SK-N-SH (cell line): ENCODE measurements around the gene CDC25A. TPM values are rescaled to one million over a fixed set of nuclear protein-coding genes. Genes with fewer than 3 reads are reported as not detected.

Source experiments
- CTCF ChIA-PET: fragments of 300-600, 350-600 bp; formaldehyde crosslinking; extraction: SDS; loops from one replicate; lab custom pipeline; 2021; lab: Yijun Ruan, JAX
- POLR2A ChIA-PET: fragments of 350-600 bp; sonication (Branson Sonifier 250); formaldehyde crosslinking; extraction: SDS; loops from one replicate; lab custom pipeline; 2020; ENCODE audit warnings: antibody characterized with exemption, inconsistent platforms; lab: Yijun Ruan, JAX
- DNase-seq: peaks from one replicate; pipeline ENCODE4 v3.0.0; 2012
- H2AFZ ChIP-seq: fragments of 200-600 bp; sonication (generic); 2 replicates; pipeline ENCODE4 v1.8.1; 2016; ENCODE audit warnings: antibody characterized with exemption, mild to moderate bottlenecking, low read depth
- H3F3A ChIP-seq: fragments of 200-600 bp; sonication (generic); replicated peaks from 2 replicates; pipeline ENCODE3; 2016; ENCODE audit warnings: antibody characterized with exemption, mild to moderate bottlenecking; ENCODE audit not compliant: insufficient read depth
- H3K27ac ChIP-seq, 2 experiments: fragments of 200-500 bp in 1 of 2; fragments of 200-600 bp in 1 of 2; sonication (Bioruptor generic) in 1 of 2; sonication (generic), shearing (Covaris generic) in 1 of 2; 2 replicates each; pipeline versions ENCODE4 v1.5.1 to v1.6.1; 2014 to 2016; ENCODE audit warnings: low read depth in 2 of 2, inconsistent platforms in 1 of 2, low read length in 1 of 2, mild to moderate bottlenecking in 1 of 2, mixed read lengths in 1 of 2
- H3K27me3 ChIP-seq: fragments of 200-600 bp; sonication (generic), shearing (Covaris generic); 2 replicates; pipeline ENCODE4 v1.6.1; 2016; ENCODE audit warnings: mixed run types; ENCODE audit not compliant: insufficient read depth
- H3K36me3 ChIP-seq, 2 experiments: fragments of 200-500 bp in 1 of 2; fragments of 200-600 bp in 1 of 2; sonication (Bioruptor generic) in 1 of 2; sonication (generic) in 1 of 2; replicated peaks in 1 of 2; 2 replicates each; pipeline versions ENCODE3 to v1.5.1; 2014 to 2016; ENCODE audit warnings: low read length in 1 of 2, mild to moderate bottlenecking in 1 of 2; ENCODE audit not compliant: insufficient read depth in 2 of 2, control insufficient read depth in 1 of 2
- H3K4me1 ChIP-seq, 2 experiments: fragments of 200-500 bp in 1 of 2; fragments of 200-600 bp in 1 of 2; sonication (Bioruptor generic) in 1 of 2; sonication (generic), shearing (Covaris generic) in 1 of 2; 2 replicates each; pipeline versions ENCODE4 v1.5.1 to v1.6.1; 2014 to 2016; ENCODE audit warnings: low read depth in 1 of 2, low read length in 1 of 2, mixed run types in 1 of 2; ENCODE audit not compliant: insufficient read depth in 2 of 2, control insufficient read depth in 1 of 2
- H3K4me2 ChIP-seq: fragments of 200-600 bp; sonication (generic), shearing (Covaris generic); 2 replicates; pipeline ENCODE4 v1.6.1; 2017; ENCODE audit warnings: mixed run types
- H3K4me3 ChIP-seq, 2 experiments: fragments of 200-500 bp in 1 of 2; fragments of 200-600 bp in 1 of 2; sonication (Bioruptor generic) in 1 of 2; sonication (generic), shearing (Covaris generic) in 1 of 2; 2 replicates each; pipeline versions ENCODE4 v1.5.1 to v1.8.1; 2014 to 2016; ENCODE audit warnings: low read depth in 2 of 2, inconsistent platforms in 1 of 2, low read length in 1 of 2, mild to moderate bottlenecking in 1 of 2, mixed read lengths in 1 of 2, moderate library complexity in 1 of 2
- H3K79me2 ChIP-seq: fragments of 200-600 bp; sonication (generic); 2 replicates; pipeline ENCODE4 v1.8.1; 2017; ENCODE audit warnings: mild to moderate bottlenecking; ENCODE audit not compliant: insufficient read depth
- H3K9ac ChIP-seq: fragments of 200-600 bp; sonication (generic); 2 replicates; pipeline ENCODE4 v1.6.1; 2017; ENCODE audit warnings: mixed run types
- H3K9me2 ChIP-seq: fragments of 200-600 bp; sonication (generic); 2 replicates; pipeline ENCODE4 v1.6.1; 2017; ENCODE audit warnings: mixed run types
- H3K9me3 ChIP-seq: fragments of 200-600 bp; sonication (generic); 2 replicates; pipeline ENCODE4 v1.6.1; 2017; ENCODE audit warnings: mixed run types, mild to moderate bottlenecking, moderate library complexity
- H4K20me1 ChIP-seq: fragments of 200-600 bp; sonication (generic); 2 replicates; pipeline ENCODE4 v1.6.1; 2017; ENCODE audit warnings: mild to moderate bottlenecking, mixed run types; ENCODE audit not compliant: insufficient read depth
- EP300 ChIP-seq, 2 experiments: IDR thresholded peaks; 2 replicates each; pipeline versions ENCODE4 v1.4.0 to v1.6.1; 2012; ENCODE audit warnings: borderline replicate concordance in 1 of 2, low read depth in 1 of 2, low read length in 1 of 2
- EZH2phosphoT487 ChIP-seq: fragments of 200-600 bp; sonication (generic); IDR thresholded peaks from 2 replicates; pipeline ENCODE4 v1.6.1; 2017; ENCODE audit warnings: low read depth, mixed run types, mild to moderate bottlenecking, antibody characterized with exemption, moderate library complexity, borderline replicate concordance
- FOXJ3 ChIP-seq: sonication (generic); formaldehyde crosslinking; IDR thresholded peaks from 2 replicates; pipeline ENCODE4 v1.5.1; 2020; ENCODE audit warnings: mild to moderate bottlenecking, missing genetic modification reagents
- FOXM1 ChIP-seq: IDR thresholded peaks from 2 replicates; pipeline ENCODE4 v1.4.0; 2012; ENCODE audit warnings: low read depth, mild to moderate bottlenecking
- GABPA ChIP-seq: IDR thresholded peaks from 2 replicates; pipeline ENCODE4 v1.4.0; 2012; ENCODE audit warnings: low read depth, mild to moderate bottlenecking
- MAX ChIP-seq: IDR thresholded peaks from 2 replicates; pipeline ENCODE4 v1.4.0; 2012; ENCODE audit warnings: low read depth
- NFIC ChIP-seq: IDR thresholded peaks from 2 replicates; pipeline ENCODE4 v1.4.0; 2012; ENCODE audit warnings: borderline replicate concordance
- NRF1 ChIP-seq: IDR thresholded peaks from 2 replicates; pipeline ENCODE4 v1.6.1; 2012; ENCODE audit warnings: low read depth, mild to moderate bottlenecking, low read length
- PBX3 ChIP-seq: IDR thresholded peaks from 2 replicates; pipeline ENCODE4; 2012
- POLR2AphosphoS5 ChIP-seq: IDR thresholded peaks from 2 replicates; pipeline ENCODE4 v1.6.1; 2012; ENCODE audit warnings: low read depth, low read length
- RAD21 ChIP-seq: IDR thresholded peaks from 2 replicates; pipeline ENCODE4 v1.6.1; 2012; ENCODE audit warnings: mild to moderate bottlenecking, low read length
- RCOR1 ChIP-seq: fragments of 150-350 bp; IDR thresholded peaks from 2 replicates; pipeline ENCODE4 v1.6.1; 2017; ENCODE audit warnings: antibody characterized with exemption, low read length
- REST ChIP-seq: IDR thresholded peaks from 2 replicates; pipeline ENCODE4 v1.6.1; 2012; ENCODE audit warnings: mild to moderate bottlenecking, low read depth, low read length, moderate library complexity
- RFX5 ChIP-seq: IDR thresholded peaks from 2 replicates; pipeline ENCODE4 v1.6.1; 2012; ENCODE audit warnings: mild to moderate bottlenecking, improper control_type of control experiment, low read length
- RXRA ChIP-seq: IDR thresholded peaks from 2 replicates; pipeline ENCODE4 v1.4.0; 2012; ENCODE audit warnings: low read depth, mild to moderate bottlenecking, borderline replicate concordance
- SIN3A ChIP-seq: IDR thresholded peaks from 2 replicates; pipeline ENCODE4 v1.6.1; 2012; ENCODE audit warnings: low read depth, mild to moderate bottlenecking, low read length, moderate library complexity, borderline replicate concordance
- USF2 ChIP-seq: fragments of 150-350 bp; IDR thresholded peaks from 2 replicates; pipeline ENCODE4 v1.6.1; 2017; ENCODE audit warnings: antibody characterized with exemption, low read length, low read depth, borderline replicate concordance
- ZBTB33 ChIP-seq: IDR thresholded peaks from 2 replicates; pipeline ENCODE4 v1.4.0; 2012; ENCODE audit warnings: low read depth, borderline replicate concordance
- WGBS: methylation state at CpG from one replicate; pipeline ENCODE4 v1.1.6; 2017; ENCODE audit warnings: low lambda C conversion rate; 5-methylcytosine and 5-hydroxymethylcytosine counted together
- polyA plus RNA-seq, 3 experiments: library from polyadenylated mRNA; depleted of rRNA; stranded (reverse); fragments of >200 nt; gene quantifications; 2 replicates each; pipeline ENCODE4 v1.2.3, GENCODE V29; 2012

The CDC25A gene
- polyA plus RNA-seq, 1 of the 3 experiments (the other 2 are of a cell fraction), result 3.3 TPM

- CTCF ChIA-PET, result interaction anchor here (1.4 to 3.8 kb wide), 3 partner anchors 9 to 213 kb away, joined by 5 to 31 read pairs (median 12); no protein-coding TSS in a partner anchor
Measured at GRCh38 chr3:48222616-48223513, 34.6 kb upstream of the CDC25A start, which contains the start of gene CAMP. Gene CAMP, plus strand, starts transcription at chr3:48223495. Its CDS starts 17 bp downstream, at chr3:48223512.

More at GRCh38 chr3:48222616-48223513, 34.6 kb upstream of the CDC25A start, which contains the start of gene CAMP:
- no peak within 1 kb of the TSS for H3K4me3 ChIP-seq
- H3K36me3 ChIP-seq, result no peaks in the 10 kb centered on the region
- H3K9me2 ChIP-seq, result no peaks in the 10 kb centered on the region
- no peaks in the 10 kb centered on the region for H4K20me1 ChIP-seq
- H3K27ac ChIP-seq, result no peak within 1 kb of the TSS
- H3K27me3 ChIP-seq, result peaks cover 7% of the 10 kb centered on the region; the same call in 1 of the 2 replicates
- H3F3A ChIP-seq, result no peaks in the 10 kb centered on the region
- no peaks in the 10 kb centered on the region for H3K79me2 ChIP-seq
- TF ChIP-seq FOXJ3 (CRISPR knock-in tag) (no peak), SIN3A (no peak), REST (no peak), PBX3 (no peak), FOXM1 (no peak), EP300 (IDR thresholded peaks at IDR 0.05; ENCODE audit: borderline replicate concordance in 1 of 2, low read depth in 1 of 2, low read length in 1 of 2) (no peak), GABPA (no peak), RXRA (no peak), EZH2phosphoT487 (no peak), RAD21 (no peak), MAX (no peak), USF2 (no peak), RCOR1 (no peak), NFIC (no peak), NRF1 (no peak), RFX5 (no peak), ZBTB33 (no peak), POLR2AphosphoS5 (no peak)
- TF ChIP-seq, all 33 proteins: peak for 0
- DNase-seq, result peak; percentile 72
- POLR2A ChIA-PET, result no interaction called here
- H3K9ac ChIP-seq, result no peak within 1 kb of the TSS
- peaks cover 0 to 7% of the 10 kb centered on the region in 2 experiments; a peak in 1 of 4 replicates for H3K4me1 ChIP-seq
- no peaks in the 10 kb centered on the region for H3K9me3 ChIP-seq
- H3K4me2 ChIP-seq, result no peak within 1 kb of the TSS
- no peak within 1 kb of the TSS for H2AFZ ChIP-seq
- WGBS, result 72% methylated on average over 10 of the region's 11 CpGs
